Measurements from ENCODE around the gene XPO6.

XPO6 gene

GRCh38 chr16:28164140-28164539, 47.6 kb downstream of the XPO6 start:
- peak; percentile 76 for DNase-seq (ENCODE audit: low read depth)
- TF ChIP-seq, protein P1, sequence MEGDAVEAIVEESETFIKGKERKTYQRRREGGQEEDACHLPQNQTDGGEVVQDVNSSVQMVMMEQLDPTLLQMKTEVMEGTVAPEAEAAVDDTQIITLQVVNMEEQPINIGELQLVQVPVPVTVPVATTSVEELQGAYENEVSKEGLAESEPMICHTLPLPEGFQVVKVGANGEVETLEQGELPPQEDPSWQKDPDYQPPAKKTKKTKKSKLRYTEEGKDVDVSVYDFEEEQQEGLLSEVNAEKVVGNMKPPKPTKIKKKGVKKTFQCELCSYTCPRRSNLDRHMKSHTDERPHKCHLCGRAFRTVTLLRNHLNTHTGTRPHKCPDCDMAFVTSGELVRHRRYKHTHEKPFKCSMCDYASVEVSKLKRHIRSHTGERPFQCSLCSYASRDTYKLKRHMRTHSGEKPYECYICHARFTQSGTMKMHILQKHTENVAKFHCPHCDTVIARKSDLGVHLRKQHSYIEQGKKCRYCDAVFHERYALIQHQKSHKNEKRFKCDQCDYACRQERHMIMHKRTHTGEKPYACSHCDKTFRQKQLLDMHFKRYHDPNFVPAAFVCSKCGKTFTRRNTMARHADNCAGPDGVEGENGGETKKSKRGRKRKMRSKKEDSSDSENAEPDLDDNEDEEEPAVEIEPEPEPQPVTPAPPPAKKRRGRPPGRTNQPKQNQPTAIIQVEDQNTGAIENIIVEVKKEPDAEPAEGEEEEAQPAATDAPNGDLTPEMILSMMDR (conservative IDR thresholded peaks at IDR 0.05; ENCODE audit: low read length), result no peak
- H3K4me3 ChIP-seq (ENCODE audit: low read length), result no peak overlapping the region

DNA sequence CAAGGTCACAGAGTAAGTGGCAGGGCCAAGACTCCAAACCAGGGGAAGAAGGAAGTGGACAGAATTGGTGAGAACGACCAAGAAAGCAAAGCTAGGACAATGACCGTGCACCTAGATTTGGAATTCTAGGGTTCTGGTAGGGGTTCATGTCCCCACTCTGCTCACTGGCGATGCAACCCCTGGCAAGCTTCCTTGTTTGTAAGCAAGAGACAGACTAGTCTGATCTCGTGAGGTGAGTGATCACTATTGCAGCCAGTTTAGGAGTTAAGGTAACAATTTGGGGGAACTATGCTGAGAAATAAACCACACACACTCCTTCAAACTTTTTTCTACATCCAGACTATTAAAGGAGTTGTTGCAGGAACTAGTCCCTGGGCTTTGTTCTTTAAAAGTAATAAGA, 48.1 kb downstream of the XPO6 start:
- TF ChIP-seq, protein P1 (conservative IDR thresholded peaks at IDR 0.05; ENCODE audit: low read length), result no peak
- H3K4me3 ChIP-seq (ENCODE audit: low read length), result no peak overlapping the region
- peak; percentile 39 for DNase-seq (ENCODE audit: low read depth)

GRCh38 chr16:28162326-28162877, 49.4 kb downstream of the XPO6 start:
- DNase-seq (ENCODE audit: low read depth), result no peak
- TF ChIP-seq, protein P1 (conservative IDR thresholded peaks at IDR 0.05; ENCODE audit: low read length), result no peak
- H3K4me3 ChIP-seq (ENCODE audit: low read length), result no peak overlapping the region

GRCh38 chr16:28161626-28162025, 50.1 kb downstream of the XPO6 start:
- peak; percentile 22 for DNase-seq (ENCODE audit: low read depth)
- H3K4me3 ChIP-seq (ENCODE audit: low read length), result no peak overlapping the region
- TF ChIP-seq, protein P1 (conservative IDR thresholded peaks at IDR 0.05; ENCODE audit: low read length), result no peak

GRCh38 chr16:28158136-28158535, 53.6 kb downstream of the XPO6 start:
- TF ChIP-seq, protein P1 (conservative IDR thresholded peaks at IDR 0.05; ENCODE audit: low read length), result no peak
- DNase-seq (ENCODE audit: low read depth), result peak; percentile 71
- H3K4me3 ChIP-seq (ENCODE audit: low read length), result no peak overlapping the region

GRCh38 chr16:28156056-28156680, 55.6 kb downstream of the XPO6 start:
- H3K4me3 ChIP-seq (ENCODE audit: low read length), result no peak overlapping the region
- DNase-seq (ENCODE audit: low read depth), result no peak
- TF ChIP-seq, protein P1 (conservative IDR thresholded peaks at IDR 0.05; ENCODE audit: low read length), result no peak

GRCh38 chr16:28155293-28155692, 56.5 kb downstream of the XPO6 start:
- TF ChIP-seq, protein P1 (conservative IDR thresholded peaks at IDR 0.05; ENCODE audit: low read length), result no peak
- H3K4me3 ChIP-seq (ENCODE audit: low read length), result no peak overlapping the region
- DNase-seq (ENCODE audit: low read depth), result no peak

Measured in AG10803 (cell line).